Aorta (tissue), 5 donors: ENCODE results near the gene DPP6. TPM values are rescaled to one million over a fixed set of nuclear protein-coding genes. Genes with fewer than 3 reads are reported as not detected.

Experiments
- ATAC-seq: fragments of 200-7000 bp; cut with Tn5 transposase; one replicate; pipeline ENCODE4 v1.9.1; 2022; ENCODE audit warnings: moderate library complexity; ENCODE audit not compliant: low FRiP score
- DNase-seq, 2 donors: peaks; one replicate each; pipeline ENCODE4 v3.0.0-alpha.2; 2020
- H3K27ac ChIP-seq, 2 donors: one replicate each; pipeline ENCODE4 v1.5.1; 2013; ENCODE audit warnings: low read length in 2 of 2, mild to moderate bottlenecking in 2 of 2, moderate library complexity in 2 of 2, control low read depth in 1 of 2, inconsistent platforms in 1 of 2, low read depth in 1 of 2
- H3K27me3 ChIP-seq, 2 donors: one replicate each; pipeline ENCODE4 v1.6.1; 2013; ENCODE audit warnings: control low read depth in 1 of 2, low read length in 1 of 2, mild to moderate bottlenecking in 1 of 2, moderate library complexity in 1 of 2; ENCODE audit not compliant: insufficient read depth in 2 of 2, control insufficient read depth in 1 of 2
- H3K36me3 ChIP-seq, 2 donors: one replicate each; pipeline ENCODE4 v1.6.1; 2013; ENCODE audit warnings: control low read depth in 1 of 2, low read length in 1 of 2, mild to moderate bottlenecking in 1 of 2; ENCODE audit not compliant: insufficient read depth in 2 of 2, control insufficient read depth in 1 of 2
- H3K4me1 ChIP-seq, 2 donors: one replicate each; pipeline ENCODE4 v1.6.1; 2013; ENCODE audit warnings: low read length in 2 of 2, control low read depth in 1 of 2, mild to moderate bottlenecking in 1 of 2, moderate library complexity in 1 of 2; ENCODE audit not compliant: insufficient read depth in 2 of 2, control insufficient read depth in 1 of 2
- H3K4me3 ChIP-seq, 2 donors: one replicate each; pipeline ENCODE4 v1.5.1; 2013; ENCODE audit warnings: low read length in 2 of 2, control low read depth in 1 of 2, mild to moderate bottlenecking in 1 of 2
- H3K9me3 ChIP-seq: one replicate; pipeline ENCODE4 v1.6.1; 2013; ENCODE audit warnings: mild to moderate bottlenecking, low read length; ENCODE audit not compliant: control insufficient read depth
- WGBS, 2 donors: extraction: QIAGEN DNeasy Blood & Tissue Kit; methylation state at CpG; one replicate each; pipeline ENCODE4 v1.1.7; 2013; 5-methylcytosine and 5-hydroxymethylcytosine counted together
- intact Hi-C, 2 donors: fragments of 100-400 bp; cut with DNase I; formaldehyde crosslinking; loops; one replicate each; pipeline versions ENCODE4 v1.14.2 to v1.15.0; 2022
- polyA plus RNA-seq, 2 donors: library from polyadenylated mRNA; stranded (reverse); fragments of 200-250 nt; gene quantifications; one replicate each; pipeline ENCODE4 v1.2.3, GENCODE V29; 2013
- total RNA-seq, 2 donors: library from RNA; stranded (reverse); fragmentation: NEBNext Ultra II Directional; extraction: Animal tissue kit (Norgen Biotek cat#: 25700); gene quantifications; one replicate each; pipeline ENCODE4 v1.2.1, GENCODE V29; 2021
- donor health status: healthy with polysubstance abuse.
- donor health status: Bipolar disorder and iron deficiency.
- donor health status: DM: no; HTN: no; CAD: no.
- donor health status: DM: no; HTN: no; CAD: no.
- donor health status: DM: yes; HTN: yes; CAD: no.

The DPP6 gene
- total and polyA plus RNA-seq, 4 donors, result 0.69 TPM; not detected in 3

DNA sequence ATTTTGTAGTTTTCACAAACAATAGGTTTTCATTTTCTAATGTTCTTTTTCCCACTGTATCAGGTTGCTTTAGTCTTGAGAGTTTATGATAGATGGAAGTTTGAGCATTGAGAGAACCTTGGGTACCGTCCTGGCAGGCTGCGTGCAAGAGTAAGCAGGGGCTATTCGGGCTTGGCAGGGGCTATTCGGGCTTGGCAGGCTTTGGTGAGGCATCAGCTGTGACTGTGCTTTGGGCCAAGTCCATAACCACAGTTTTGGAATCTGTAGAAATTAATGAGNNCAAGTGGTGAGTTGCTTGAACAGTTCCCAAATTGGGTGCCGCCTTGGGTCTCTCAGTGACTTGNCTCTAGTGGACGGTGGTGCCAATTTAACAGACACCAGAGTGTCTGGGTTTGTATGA, 526.1 kb downstream of the DPP6 start:
- intact Hi-C loops, result no loop called here
- Histone ChIP-seq H3K27me3 (no peaks in the 10 kb centered on the region), H3K27ac (no peak overlapping the region), H3K4me3 (no peak overlapping the region), H3K9me3 (no peaks in the 10 kb centered on the region), H3K4me1 (no peaks in the 10 kb centered on the region), H3K36me3 (no peaks in the 10 kb centered on the region)
- 83 to 87% methylated on average over 6 of the region's 6 CpGs for WGBS, 2 donors
- ATAC-seq, result no peak
- no peak for DNase-seq

DNA sequence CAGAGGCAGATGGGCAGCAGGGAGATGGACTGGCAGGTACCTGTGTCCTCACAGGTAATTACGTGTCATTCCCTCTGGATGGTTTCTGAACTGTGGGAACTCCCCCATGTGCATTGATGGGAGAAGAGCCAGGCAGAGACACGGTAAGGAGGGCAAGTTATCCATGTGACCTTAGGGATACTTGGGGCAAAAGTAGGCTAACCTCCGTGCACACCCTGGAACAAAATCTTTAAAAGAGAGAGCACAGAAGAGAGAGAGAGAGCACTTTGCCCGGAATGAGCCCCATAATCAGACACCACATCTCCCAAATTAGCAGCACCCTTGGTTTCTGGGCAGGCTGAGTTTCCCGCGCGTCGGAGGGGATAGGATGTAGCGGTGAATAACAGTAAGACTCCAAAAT, 527.5 kb downstream of the DPP6 start:
- no peak overlapping the region for H3K4me3 ChIP-seq
- no peaks in the 10 kb centered on the region for H3K4me1 ChIP-seq
- no peaks in the 10 kb centered on the region for H3K27me3 ChIP-seq
- intact Hi-C loops, result no loop called here
- H3K9me3 ChIP-seq, result no peaks in the 10 kb centered on the region
- DNase-seq, result no peak
- H3K36me3 ChIP-seq, result no peaks in the 10 kb centered on the region
- 86 to 93% methylated on average over 9 of the region's 9 CpGs for WGBS, 2 donors
- H3K27ac ChIP-seq, result no peak overlapping the region
- ATAC-seq, result no peak

DNA sequence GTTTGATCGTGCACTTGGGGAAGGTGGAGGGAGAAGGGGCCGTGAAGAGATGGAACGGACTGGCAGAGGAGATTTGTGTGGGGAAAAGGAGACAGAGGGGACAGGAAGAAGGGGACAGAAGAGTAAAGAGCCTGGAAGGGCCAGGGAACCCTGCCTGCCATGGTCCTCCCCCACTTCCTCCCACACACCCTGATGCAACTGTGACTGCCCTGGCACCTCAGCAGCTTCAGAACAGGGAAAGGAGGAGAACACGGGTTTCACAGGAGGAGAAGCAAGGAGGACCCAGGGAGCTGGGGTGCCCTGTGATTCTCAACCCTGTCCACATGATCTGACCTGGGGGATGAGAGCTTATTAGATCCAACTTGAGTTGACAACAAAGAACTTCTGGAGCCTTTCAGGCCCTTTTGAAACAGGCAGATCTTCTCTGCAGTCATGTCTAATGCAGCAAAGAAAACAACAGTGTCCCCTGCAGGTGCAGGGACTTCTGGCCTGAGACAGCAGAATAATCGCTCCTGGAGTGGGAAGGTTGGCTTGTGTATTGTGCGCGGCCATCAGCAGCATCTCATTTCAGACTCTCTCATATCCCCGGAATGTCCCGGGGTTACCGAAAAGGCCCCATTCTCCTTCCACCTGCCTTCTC, 529.2 kb downstream of the DPP6 start:
- 75 to 85% methylated on average over 10 of the region's 10 CpGs for WGBS, 2 donors
- Histone ChIP-seq H3K9me3 (no peaks in the 10 kb centered on the region), H3K27me3 (no peaks in the 10 kb centered on the region), H3K27ac (no peak overlapping the region), H3K4me3 (no peak overlapping the region), H3K36me3 (no peaks in the 10 kb centered on the region), H3K4me1 (no peaks in the 10 kb centered on the region)
- DNase-seq (no peak), ATAC-seq (no peak)
- intact Hi-C loops, result no loop called here

DNA sequence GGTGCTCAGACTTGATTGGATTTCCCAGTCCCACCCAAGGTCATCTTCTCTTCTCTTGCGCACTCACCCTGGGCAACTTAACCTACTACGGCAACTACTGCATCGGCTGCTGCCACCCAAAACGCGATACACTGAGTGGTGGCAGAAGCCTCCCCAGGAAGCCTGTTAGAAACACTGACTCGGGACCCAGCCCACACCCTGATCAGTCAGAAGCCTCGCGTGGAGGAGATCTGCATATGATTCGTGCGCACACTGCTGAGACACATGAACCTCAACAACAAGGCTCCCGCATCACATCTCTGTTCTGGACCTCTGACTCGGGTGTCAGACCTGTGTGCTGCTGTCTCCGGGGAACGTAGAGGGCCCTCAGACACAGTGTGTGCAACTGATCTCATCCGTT, 531.3 kb downstream of the DPP6 start:
- no peaks in the 10 kb centered on the region for H3K36me3 ChIP-seq
- no peaks in the 10 kb centered on the region for H3K9me3 ChIP-seq
- 91 to 92% methylated on average over 15 of the region's 15 CpGs for WGBS, 2 donors
- no peak for DNase-seq
- no peak for ATAC-seq
- no peak overlapping the region for H3K4me3 ChIP-seq
- H3K27me3 ChIP-seq, result no peaks in the 10 kb centered on the region
- intact Hi-C loops, result no loop called here
- H3K27ac ChIP-seq, result no peak overlapping the region
- H3K4me1 ChIP-seq, result no peaks in the 10 kb centered on the region

DNA sequence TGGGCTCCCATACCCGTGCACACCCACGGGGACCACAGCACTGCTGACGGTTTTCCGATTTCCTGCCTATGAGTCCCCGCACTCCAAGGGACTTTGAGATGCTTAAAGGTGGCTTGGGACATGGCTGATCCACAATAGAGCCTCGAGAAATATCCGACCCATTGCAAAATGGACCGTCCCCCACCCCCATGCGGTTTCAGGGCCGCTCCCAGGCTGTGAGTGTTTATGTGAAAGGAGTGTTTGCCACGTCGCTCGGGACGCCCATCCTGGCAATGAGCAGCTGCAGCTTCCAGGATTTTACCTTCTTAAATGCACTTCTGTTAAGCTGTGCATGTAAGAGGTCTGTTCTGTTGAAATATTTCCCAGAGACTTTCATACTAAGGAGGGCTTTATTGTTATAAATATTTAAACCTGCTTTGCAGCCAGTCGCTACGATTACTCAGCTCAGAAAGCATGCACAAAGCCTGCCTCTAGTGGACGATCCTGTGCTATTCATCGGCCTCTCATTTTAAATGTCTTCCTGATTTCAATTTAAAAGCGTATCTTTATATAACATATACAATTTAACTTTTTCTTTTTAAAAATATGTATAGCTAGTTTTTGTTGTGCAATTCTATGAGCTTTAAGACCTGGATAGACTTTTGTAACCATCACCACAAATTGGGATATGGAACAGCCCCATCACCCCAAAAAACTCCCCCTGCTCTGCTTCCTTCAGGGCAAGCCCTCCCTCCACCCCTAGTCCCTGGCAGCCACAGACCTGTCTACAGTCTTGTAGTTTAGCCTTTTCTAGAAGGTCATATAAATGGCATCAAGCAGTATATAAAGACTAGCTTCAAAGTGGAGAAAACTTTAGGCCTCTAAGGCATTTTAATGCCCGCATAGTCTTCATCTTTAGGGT, 532.4 kb downstream of the DPP6 start:
- ATAC-seq, result no peak
- H3K4me3 ChIP-seq, result no peak overlapping the region
- no peaks in the 10 kb centered on the region for H3K4me1 ChIP-seq
- no peaks in the 10 kb centered on the region for H3K27me3 ChIP-seq
- no peak for DNase-seq
- intact Hi-C loops, result no loop called here
- WGBS, 2 donors, result 42 to 43% methylated on average over 20 of the region's 20 CpGs
- H3K36me3 ChIP-seq, result no peaks in the 10 kb centered on the region
- no peak overlapping the region for H3K27ac ChIP-seq
- H3K9me3 ChIP-seq, result no peaks in the 10 kb centered on the region

DNA sequence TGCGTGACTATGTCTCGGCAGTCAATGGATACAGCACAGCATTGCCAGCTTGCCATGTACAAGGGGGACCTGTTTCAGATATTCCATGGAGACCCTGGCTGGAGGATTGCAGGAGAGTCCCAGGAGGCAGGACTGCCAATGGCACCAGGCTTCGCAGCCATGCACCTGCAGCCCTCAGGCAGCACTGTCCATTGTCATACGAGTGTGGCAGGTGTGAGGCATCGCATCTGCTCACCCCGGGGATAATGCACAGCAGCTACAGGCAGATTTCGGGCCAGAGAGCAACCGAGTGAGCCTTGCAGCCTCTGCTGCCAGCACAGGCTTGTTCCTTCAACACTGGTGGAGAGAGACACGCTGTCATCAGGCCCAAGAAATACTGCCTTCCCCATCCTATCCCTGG, 535.6 kb downstream of the DPP6 start:
- Histone ChIP-seq H3K27me3 (no peaks in the 10 kb centered on the region), H3K4me3 (no peak overlapping the region), H3K9me3 (no peaks in the 10 kb centered on the region), H3K27ac (no peak overlapping the region), H3K4me1 (no peaks in the 10 kb centered on the region), H3K36me3 (no peaks in the 10 kb centered on the region)
- intact Hi-C loops, result no loop called here
- 55 to 76% methylated on average over 9 of the region's 9 CpGs for WGBS, 2 donors
- no peak for DNase-seq
- ATAC-seq, result no peak

DNA sequence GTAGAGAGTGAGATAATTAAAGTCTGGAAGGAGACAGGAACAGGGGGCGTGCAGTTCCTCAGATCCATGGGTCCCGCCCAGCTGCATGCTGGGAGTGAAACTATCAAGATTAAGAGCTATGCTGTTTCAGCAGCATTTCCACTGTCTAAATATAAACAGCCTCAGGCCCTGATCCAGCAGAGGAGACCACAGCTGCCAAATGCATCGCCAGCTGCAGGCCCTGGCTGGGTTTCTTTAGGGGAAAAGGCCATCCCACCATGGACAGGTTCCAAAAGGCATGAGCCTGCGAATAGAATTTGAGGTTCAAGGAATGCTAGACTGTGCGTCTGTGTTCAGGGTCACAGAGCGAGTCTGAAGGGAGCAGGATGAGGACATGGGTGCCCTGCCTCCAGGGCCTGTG, 539.3 kb downstream of the DPP6 start:
- H3K9me3 ChIP-seq, result no peaks in the 10 kb centered on the region
- ATAC-seq (no peak), DNase-seq (no peak)
- no peaks in the 10 kb centered on the region for H3K36me3 ChIP-seq
- intact Hi-C loops, result no loop called here
- H3K4me3 ChIP-seq, result no peak overlapping the region
- H3K4me1 ChIP-seq, result no peaks in the 10 kb centered on the region
- WGBS, 2 donors, result 47 to 50% methylated on average over 6 of the region's 6 CpGs
- H3K27me3 ChIP-seq, result no peaks in the 10 kb centered on the region
- no peak overlapping the region for H3K27ac ChIP-seq

DNA sequence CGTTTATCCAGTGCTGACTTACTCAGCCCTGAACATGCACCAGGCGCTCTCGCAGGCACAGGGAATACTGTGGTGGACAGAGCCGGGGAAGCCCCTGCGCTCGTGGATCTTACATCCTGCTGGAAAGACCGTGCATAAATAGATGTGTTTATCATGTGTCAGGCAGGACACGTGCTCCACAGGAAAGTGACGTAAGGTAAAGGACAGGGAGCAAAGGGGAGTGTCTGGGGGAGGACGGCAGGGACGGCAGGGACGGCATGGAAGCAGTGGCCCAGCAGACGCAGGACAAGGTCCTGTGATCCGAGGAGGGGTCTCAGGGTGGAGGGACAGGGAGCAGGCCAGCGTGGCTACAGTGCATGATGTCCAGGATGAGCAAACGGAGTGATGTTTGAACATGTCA, 540.2 kb downstream of the DPP6 start:
- no peak overlapping the region for H3K27ac ChIP-seq
- no peaks in the 10 kb centered on the region for H3K4me1 ChIP-seq
- H3K27me3 ChIP-seq, result no peaks in the 10 kb centered on the region
- WGBS, 2 donors, result 46 to 52% methylated on average over 16 of the region's 16 CpGs
- intact Hi-C loops, result no loop called here
- ATAC-seq, result no peak
- no peaks in the 10 kb centered on the region for H3K36me3 ChIP-seq
- H3K4me3 ChIP-seq, result no peak overlapping the region
- no peak for DNase-seq
- no peaks in the 10 kb centered on the region for H3K9me3 ChIP-seq

DNA sequence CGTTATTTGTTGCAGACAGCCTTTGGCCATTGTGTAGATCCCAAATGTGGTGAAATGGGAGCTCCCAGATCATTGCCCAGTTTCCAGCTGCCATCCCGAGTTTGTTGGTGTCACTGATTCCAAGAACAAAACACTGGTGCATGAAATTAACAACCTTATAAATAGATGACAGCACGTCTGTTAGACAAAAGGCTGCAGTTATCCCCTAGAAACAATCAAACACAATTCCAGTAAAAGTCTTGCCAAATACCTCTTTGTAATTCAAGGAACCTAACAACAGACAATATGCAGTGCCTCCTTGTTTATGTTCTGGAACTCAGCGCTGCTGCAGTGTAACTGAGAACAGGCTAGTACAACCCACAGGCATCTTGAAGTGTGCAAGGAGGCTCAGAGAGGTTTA, 546.2 kb downstream of the DPP6 start:
- Histone ChIP-seq H3K36me3 (no peaks in the 10 kb centered on the region), H3K4me3 (no peak overlapping the region), H3K9me3 (no peaks in the 10 kb centered on the region), H3K27me3 (no peaks in the 10 kb centered on the region), H3K27ac (no peak overlapping the region), H3K4me1 (no peaks in the 10 kb centered on the region)
- ATAC-seq (no peak), DNase-seq (no peak)
- intact Hi-C loops, result no loop called here
- 52 to 54% methylated on average over 4 of the region's 4 CpGs for WGBS, 2 donors
